Activated naive CD4-positive, alpha-beta T cell treated with anti-CD3 and anti-CD28 coated beads, Interleukin-2, amount 50 U/mL, for 16 hours (primary cell): ENCODE results near the gene TMEM165.
"Not testable (repeated sequence)": the region's sequence is repeated elsewhere in the genome, so short reads cannot be mapped to it uniquely, and the experiment has no call there.

Experiments used
- DNase-seq: peaks from one replicate; pipeline ENCODE4 v3.0.0-alpha.2; 2020

Gene TMEM165, protein sequence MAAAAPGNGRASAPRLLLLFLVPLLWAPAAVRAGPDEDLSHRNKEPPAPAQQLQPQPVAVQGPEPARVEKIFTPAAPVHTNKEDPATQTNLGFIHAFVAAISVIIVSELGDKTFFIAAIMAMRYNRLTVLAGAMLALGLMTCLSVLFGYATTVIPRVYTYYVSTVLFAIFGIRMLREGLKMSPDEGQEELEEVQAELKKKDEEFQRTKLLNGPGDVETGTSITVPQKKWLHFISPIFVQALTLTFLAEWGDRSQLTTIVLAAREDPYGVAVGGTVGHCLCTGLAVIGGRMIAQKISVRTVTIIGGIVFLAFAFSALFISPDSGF

DNA sequence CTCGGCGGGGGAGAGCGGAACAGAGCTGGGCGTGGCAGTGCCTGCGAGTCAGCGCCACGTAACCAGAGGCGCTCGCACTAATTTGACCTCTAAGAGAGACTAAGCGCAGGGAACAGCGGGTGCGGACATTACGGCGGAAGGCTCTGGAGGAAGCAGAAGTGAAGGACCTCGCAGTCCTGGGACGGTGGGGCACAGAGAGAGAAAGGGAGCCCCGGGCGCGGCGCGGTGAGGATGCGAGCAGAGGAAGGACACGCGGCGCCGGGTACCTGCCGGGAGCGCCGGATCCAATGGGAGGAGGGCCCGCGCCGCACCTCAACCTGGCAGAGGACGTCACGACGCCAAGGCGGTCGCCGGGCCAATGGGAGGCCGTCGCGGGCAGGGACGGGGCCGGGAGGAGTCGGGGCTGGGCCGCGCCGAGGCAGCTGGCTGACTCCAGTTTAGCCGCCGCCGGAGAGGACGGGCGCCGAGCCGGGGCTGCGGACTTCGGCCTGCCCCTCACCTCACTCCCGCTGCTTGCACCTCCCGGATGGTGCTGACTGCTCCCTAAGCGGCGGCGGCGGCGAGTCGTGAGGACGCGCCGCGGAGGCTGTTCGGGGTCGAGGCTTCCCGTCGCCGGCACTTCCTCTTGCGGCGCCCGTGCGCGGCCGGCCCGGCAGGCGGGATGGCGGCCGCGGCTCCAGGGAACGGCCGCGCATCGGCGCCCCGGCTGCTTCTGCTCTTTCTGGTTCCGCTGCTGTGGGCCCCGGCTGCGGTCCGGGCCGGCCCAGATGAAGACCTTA lies at the start of gene TMEM165:
TMEM165 (plus strand) TSS at position 429 of the 779 bp plus-strand sequence; CDS start at position 662, 233 bp downstream.
- DNase-seq, result peak; percentile 91

DNA sequence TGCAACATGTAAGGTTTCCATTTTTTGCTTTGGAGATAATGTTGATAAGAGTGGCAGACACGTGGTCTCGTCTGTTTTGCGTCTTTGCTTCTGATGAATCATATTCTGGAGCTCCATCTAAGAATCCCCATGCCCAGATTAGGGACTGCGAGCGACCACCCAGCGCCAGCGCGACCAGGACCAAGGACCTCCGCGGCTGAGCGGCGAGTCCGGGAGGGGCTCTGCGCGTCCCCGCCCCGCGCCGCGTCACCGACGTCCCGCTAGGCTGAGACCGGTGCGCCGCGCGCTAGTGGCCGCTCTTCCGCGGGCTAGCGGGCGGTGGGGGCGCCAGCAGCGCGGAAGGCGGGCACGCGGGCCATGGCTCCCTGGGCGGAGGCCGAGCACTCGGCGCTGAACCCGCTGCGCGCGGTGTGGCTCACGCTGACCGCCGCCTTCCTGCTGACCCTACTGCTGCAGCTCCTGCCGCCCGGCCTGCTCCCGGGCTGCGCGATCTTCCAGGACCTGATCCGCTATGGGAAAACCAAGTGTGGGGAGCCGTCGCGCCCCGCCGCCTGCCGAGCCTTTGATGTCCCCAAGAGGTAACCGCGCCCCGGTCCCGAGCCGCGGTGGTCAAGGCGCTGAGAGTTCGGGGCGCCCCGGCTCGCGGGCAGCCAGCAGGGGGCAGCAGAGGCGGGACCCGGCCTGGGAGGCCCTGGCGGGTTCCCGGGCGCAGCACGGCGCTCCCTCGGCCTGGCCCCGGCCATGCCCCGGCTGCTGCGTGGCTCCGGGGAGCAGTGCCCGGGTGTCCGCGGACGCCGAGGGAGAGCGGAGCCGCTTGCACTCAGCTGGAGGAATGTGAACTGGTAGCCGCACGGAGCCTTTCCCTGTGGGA lies 49.5 kb upstream of the TMEM165 start, which contains the start of gene SRD5A3:
SRD5A3 (plus strand) TSS at position 263 of the 871 bp plus-strand sequence; CDS start at position 358, 95 bp downstream.
- DNase-seq, result peak; percentile 83

DNA sequence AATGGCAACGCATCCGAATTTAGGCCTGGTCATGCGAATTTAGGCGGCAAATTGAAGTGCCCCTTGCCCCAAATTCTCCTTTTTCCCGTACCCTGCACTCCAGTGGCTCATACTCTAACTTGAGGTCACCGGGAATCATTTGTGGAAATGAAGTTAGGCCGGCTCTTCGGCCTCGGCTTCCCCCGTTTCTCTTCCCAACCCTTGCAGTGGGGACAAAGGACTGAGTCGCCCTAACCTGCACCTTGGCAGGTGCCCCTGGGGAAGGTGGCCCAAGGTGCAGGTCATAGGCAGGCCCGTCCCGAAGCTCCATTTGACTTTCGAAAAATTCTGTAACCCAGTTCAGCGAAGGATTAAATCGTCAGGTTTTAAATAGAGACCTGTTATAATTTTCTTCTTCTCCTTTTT lies 48.9 kb upstream of the TMEM165 start:
- DNase-seq, result no peak

DNA sequence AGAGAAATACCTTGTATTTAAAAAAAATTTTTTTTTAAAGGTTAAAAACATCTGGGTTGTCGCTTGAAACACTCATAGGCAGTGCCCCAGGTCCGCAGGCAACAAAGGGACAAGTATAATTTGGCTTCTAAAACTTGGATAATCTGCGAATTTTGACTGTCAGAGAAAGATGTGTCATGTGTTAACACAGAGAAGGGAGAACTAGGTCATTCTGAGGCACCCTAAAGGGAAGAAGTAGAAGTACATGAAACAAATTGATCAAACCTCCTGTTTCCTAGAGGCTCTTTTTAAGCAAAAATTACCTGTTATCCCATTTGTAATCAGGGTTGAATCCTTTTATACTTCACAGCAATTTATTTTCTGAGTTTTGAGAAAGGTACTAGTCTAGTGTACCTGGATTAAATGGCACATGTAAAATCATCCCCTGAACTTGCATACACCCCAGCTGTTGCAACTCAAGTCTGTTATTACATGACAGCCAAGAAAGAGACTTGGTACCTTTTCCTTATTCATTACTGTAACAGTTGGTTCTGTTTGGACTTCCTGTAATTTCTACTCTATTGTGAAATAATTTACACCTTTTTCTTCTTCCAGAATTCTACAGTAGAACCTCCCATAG lies 48.0 kb upstream of the TMEM165 start:
- DNase-seq, result no peak

GRCh38 chr4:55348466-55348865 lies 47.3 kb upstream of the TMEM165 start:
- no peak for DNase-seq

DNA sequence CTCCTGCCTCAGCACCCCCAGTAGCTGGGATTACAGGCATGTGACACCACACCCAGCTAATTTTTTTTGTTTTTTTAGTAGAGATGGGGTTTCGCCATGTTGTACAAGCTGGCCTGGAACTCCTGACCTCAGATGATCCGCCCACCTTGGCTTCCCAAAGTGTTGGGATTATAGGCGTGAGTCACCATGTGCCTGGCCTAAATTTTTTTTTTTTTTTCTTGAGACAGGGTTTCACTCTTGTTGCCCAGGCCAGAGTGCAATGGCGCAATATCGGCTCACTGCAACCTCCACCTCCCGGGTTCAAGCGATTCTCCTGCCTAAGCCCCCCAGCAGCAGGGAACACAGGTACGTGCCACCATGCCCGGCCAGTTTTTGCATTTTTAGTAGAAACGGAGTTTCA lies 44.9 kb upstream of the TMEM165 start:
- DNase-seq, result not testable (repeated sequence)

DNA sequence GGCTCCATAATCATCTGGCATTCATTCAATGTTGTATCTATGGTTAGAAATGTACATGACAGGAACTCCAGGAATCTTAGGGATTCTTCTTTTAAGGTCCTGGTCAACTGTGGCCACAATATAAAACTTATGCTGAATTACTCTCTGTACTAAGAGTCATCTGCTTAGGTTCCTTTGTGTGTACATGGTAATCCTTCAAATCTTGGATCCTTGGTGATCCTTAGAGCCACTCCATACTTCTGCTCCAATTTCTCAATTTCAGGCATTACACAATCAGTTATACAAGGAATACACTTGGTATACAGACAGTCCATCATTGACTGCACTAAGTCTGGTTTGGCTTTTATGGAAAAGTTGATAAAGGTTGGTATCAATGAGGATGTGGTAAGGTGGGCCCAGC lies 43.9 kb upstream of the TMEM165 start:
- no peak for DNase-seq

- no peak for DNase-seq
Measured at GRCh38 chr4:55352726-55353125, 43.0 kb upstream of the TMEM165 start.

- DNase-seq, result not testable (repeated sequence)
Measured at GRCh38 chr4:55353228-55353747, 42.5 kb upstream of the TMEM165 start.

DNA sequence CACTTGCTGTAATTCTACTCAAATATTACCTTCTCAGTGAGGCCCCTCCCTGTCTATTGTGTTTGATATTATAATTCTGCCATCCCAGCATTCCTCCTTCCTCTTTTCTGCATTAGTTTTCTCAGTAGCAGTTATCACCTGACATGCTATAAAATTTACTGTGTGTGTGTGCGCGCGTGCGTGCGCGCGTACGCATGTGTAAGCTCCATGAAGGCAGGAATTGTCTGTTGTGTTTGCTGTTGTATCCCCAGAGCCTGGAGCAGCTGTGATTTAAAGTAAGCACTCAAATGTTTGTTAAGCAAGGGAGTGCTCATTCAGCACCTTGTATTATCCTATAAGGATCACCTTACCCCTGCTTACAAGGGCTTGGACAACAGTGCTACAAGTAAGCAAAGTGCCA lies 41.1 kb upstream of the TMEM165 start:
- DNase-seq, result no peak

DNA sequence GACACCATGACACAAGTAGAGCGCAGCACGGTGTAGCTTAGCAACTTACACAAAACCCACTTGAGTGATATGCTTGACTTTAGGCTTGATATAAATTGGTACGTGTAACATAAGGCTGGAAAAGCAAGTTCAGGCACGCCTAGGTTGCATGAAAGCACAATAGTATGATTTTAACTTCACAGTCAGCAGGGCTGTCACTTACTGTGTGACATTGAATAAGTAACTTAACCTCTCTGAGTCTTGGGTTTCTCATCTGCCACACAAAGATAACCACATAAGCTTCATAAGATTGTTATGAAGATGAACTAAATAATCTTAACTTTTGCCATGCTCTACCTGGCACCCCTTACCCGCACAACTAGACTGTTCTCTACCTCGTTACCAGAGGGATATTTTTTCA lies 40.2 kb upstream of the TMEM165 start:
- DNase-seq, result no peak

- DNase-seq, result no peak
Measured at GRCh38 chr4:55356991-55357461, 38.7 kb upstream of the TMEM165 start.

DNA sequence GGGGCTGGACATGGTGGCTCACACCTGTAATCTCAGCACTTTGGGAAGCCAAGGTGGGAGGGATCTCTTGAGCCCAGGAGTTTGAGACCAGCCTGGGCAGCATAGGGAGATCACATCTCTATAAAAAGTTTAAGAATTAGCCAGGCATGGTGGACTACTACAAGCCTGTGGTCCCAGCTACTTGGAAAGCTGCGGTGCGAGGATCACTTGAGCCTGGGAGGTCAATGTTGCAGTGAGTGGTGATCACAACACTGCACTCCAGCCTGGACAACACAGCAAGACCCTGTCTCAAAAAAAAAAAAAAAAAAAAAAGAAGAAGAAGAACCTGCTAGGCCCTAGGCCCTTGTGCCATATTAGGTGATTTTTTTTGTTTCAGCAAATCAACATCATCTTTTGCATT lies 37.5 kb upstream of the TMEM165 start:
- DNase-seq, result no peak

DNA sequence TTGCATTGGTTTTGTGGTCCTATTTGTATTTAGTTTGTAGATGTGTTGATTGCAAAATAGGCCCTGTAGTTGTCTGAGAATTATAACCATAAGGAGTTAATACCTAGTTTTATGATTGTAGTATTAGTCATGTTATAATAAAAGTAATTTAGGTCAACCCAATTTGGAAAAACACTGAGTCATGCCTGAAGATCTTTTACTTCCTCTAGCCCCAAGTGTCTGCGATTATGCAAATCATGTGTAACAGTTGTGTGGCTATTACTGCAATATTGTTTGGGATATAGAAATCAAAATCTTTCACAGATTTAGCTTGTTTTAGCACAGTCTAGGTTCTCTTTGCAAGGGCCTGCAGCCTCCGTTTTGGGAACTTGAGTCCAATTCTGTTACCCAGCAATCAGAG lies 37.1 kb upstream of the TMEM165 start:
- DNase-seq, result no peak

DNA sequence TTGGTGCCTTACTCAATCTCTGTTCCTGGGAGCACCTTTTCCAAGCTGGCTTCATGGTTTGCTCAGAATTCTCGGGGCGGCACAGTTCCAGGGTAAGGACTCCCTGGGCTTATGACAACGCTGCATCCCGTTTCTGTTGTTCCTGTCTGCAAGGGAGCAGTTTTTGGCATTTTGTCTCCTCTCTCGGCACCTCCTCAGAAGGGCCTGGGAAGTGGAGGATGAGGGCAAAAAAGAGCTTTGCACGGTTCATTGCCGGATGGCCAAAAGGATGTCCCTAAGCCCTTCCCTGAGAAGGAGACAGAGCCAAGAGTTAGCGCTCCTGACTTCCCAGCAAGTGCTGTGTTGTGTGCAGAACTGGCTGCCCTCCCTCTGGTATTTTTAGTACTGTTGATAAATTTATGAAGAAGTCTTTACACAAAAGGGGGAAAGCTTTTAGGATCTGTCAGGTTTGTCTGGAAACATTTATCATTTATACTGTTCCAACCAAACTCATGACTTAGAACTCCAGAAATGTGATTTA lies 36.3 kb upstream of the TMEM165 start:
- DNase-seq, result no peak

- not testable (repeated sequence) for DNase-seq
Measured at GRCh38 chr4:55362938-55363337, 32.8 kb upstream of the TMEM165 start.

DNA sequence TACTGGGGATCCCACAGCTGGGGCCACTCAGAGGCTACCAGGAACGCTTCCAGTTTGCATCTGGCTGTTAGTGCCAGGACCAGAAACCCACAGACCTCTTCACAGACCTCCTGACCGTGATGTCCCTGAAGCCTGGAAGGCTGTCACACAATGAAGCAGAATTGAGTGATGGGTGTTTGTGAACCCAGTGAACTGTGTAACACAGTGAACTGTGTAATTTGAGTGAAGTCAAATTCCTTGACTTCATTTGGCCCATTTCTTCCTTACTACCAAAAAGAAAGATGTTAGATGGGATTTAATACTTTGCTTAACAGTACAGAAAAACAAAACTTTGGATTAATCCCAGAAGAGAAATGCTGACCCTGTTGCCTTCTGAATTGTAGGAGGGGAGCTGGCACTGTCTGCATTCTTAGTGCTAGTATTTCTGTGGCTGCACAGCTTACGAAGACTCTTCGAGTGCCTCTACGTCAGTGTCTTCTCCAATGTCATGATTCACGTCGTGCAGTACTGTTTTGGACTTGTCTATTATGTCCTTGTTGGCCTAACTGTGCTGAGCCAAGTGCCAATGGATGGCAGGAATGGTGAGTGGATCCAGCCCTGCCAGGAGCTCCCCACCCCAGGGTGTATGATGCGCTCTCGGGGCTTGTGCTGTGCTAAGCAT lies 31.9 kb upstream of the TMEM165 start:
- no peak for DNase-seq

DNA sequence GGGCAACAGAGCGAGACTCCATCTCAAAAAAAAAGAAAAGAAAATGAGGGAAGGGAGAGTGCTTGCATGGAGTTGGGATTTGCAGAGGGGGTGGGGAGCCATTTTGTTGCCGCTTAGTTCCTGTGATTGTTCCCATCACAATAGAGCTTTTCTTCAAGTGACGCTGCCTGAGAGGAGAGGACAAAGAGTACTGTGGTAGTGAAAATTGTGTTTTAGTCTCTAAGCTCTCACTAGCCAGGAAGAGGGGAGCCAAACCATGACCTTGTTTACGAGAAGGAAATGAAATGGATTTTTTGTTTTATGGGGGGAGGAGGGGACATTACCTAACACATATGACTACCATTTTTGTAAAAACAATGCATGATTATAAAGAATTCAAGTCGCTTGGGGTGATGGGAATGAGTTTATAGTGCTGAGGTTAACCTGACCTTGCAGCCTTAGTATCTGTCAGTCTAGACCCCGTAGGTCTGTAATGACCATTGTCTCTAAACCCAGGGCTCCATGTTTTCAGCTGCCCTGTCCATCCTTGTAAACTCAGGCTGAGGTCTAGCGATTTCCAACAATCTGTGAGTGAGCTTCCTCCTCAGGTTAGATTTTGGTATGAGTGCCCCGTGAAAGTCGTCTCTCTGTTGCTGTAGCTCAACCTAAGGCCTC lies 30.9 kb upstream of the TMEM165 start:
- no peak for DNase-seq

GRCh38 chr4:55365345-55365728 lies 30.4 kb upstream of the TMEM165 start:
- DNase-seq, result no peak

DNA sequence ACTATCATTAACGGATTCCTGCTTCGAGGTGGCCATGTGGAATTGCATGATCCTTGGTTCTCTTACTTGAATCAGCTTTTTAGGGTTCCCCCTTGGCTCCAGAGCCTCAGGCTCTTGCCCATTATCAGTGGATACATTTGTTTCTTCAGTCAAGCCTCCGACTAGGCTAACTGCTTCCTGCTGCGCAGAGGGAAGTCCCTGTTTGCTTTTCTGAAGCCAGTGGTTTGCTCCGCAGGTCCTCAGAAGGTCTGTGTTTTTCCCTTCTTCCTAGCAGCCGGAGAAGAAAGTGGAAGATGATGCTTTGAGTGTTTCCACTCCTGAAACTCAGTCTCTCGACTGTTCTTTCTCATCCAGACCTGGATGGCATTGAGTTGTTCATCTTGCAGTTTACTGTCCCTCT lies 29.1 kb upstream of the TMEM165 start:
- no peak for DNase-seq
